Measurements from ENCODE around the gene SLITRK4. TPM values are rescaled to one million over a fixed set of nuclear protein-coding genes. Genes with fewer than 3 reads are reported as not detected.

SLITRK4 gene
- not detected in 2 replicates for total RNA-seq (2014; rRNA removed; shearing (Covaris generic))

DNA sequence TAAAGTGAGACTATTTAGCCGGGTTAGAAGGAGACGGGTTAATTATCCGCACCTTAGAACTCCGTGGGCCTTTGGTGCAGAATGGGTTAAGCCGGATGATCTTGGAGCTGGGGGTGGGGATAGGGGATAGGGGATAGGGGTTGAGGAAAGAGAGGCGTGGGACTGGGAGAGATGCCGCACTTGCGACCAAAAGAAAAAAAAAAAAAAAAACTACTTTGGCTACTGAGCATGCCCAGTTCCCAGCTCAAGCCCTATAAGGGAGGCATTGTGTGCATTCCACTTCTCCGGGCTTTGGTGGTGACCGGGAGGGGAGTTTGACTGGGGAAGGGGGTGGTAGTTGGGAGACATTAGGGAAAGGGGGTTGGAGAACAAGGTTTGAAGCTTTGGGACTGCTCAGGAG is at the start of gene SLITRK4:
Gene SLITRK4 (minus strand): TSS at position 187 of the 400 bp plus-strand sequence. CDS start 4,993 bp downstream, outside the sequence.
- no peak for DNase-seq (ENCODE audit: low read depth)

- DNase-seq (ENCODE audit: low read depth), result no peak
Measured at GRCh38 chrX:143683486-143683885, 47.6 kb upstream of the SLITRK4 start.

- no peak for DNase-seq (ENCODE audit: low read depth)
Measured at GRCh38 chrX:143674926-143675325, 39.0 kb upstream of the SLITRK4 start.

DNA sequence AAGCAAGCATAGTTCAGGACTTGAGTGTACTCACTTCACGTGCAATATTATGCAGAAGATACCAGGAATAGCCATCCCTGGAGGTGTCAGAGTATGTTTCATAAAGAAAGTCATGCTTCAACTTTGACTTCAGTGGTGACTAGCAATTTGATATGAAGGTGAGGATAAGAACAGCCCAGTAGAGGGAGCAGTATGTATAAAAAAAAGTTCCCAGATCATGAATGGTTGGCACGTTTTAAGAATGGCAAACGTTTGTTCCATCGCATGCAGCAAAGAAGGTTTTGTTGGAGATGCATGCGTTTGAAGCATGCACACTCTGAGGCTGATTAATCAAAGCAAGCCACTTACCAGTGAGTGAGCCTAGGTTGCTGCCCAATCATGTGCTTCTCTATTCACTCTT is 33.5 kb upstream of the SLITRK4 start:
- no peak for DNase-seq (ENCODE audit: low read depth)

- peak; percentile 1 for DNase-seq (ENCODE audit: low read depth)
Measured at GRCh38 chrX:143664302-143664701, 28.4 kb upstream of the SLITRK4 start.

DNA sequence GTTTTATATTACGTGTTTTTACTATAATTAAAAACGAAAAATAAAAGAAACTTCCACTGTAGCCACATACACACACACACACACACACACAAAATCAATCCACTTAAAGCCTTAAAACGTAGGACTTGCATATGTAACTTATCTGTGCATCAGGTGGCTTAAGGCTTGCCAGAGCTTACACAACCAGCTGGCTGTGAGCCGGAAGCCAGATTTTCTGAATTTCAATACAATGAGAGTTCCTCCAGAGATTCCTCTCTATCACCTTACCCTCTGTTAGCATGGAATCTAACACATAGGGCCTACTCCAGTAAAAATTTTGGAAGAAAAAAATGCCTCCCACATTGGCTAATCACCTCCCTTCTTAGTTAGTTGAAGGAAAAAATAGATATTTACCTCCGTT is 27.9 kb upstream of the SLITRK4 start:
- DNase-seq (ENCODE audit: low read depth), result no peak

- no peak for DNase-seq (ENCODE audit: low read depth)
Measured at GRCh38 chrX:143661286-143661685, 25.4 kb upstream of the SLITRK4 start.

DNA sequence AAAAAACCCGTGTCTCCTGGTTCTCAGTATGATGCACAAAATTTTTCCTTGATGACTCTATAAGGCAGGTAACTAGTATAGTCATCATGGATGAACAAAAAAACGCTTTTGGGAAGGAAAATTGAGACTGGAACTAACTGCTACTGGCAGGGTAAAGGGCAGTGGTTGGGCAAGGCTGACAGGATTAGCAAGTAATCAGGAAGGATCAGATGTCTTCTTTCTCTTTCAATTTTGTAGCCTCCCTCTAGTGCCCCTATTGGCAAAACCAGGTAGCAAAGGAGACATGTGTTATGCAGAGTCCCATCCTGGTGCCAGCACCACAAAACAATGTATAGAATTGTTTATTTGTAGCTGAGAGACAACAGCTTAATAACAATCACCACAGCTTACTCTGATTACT is 12.8 kb upstream of the SLITRK4 start:
- no peak for DNase-seq (ENCODE audit: low read depth)

- DNase-seq (ENCODE audit: low read depth), result no peak
Measured at GRCh38 chrX:143642426-143642825, 6.5 kb upstream of the SLITRK4 start.

- DNase-seq (ENCODE audit: low read depth), result no peak
Measured at GRCh38 chrX:143636831-143637230, 930 bp upstream of the SLITRK4 start.

- no peak for DNase-seq (ENCODE audit: low read depth)
Measured at GRCh38 chrX:143634663-143635455, 1.0 kb downstream of the SLITRK4 start.

DNA sequence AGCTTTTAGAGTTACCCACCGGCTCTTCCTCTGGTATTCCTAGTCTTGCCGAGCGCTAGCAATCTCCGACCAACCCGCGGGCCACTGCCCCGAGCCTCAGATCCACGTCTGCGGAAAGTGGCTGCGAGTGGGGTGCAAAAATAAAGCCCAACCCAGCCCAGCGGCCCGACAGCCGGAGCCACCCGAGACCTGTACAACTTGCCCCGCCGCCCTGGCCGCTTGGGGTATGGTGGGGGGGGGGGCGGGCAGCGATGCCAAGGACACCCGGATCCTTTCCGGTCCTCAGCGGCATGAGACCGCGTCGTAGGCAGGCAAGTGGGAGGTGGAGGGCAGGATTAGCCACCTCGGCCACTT is 1.6 kb downstream of the SLITRK4 start:
- no peak for DNase-seq (ENCODE audit: low read depth)

DNA sequence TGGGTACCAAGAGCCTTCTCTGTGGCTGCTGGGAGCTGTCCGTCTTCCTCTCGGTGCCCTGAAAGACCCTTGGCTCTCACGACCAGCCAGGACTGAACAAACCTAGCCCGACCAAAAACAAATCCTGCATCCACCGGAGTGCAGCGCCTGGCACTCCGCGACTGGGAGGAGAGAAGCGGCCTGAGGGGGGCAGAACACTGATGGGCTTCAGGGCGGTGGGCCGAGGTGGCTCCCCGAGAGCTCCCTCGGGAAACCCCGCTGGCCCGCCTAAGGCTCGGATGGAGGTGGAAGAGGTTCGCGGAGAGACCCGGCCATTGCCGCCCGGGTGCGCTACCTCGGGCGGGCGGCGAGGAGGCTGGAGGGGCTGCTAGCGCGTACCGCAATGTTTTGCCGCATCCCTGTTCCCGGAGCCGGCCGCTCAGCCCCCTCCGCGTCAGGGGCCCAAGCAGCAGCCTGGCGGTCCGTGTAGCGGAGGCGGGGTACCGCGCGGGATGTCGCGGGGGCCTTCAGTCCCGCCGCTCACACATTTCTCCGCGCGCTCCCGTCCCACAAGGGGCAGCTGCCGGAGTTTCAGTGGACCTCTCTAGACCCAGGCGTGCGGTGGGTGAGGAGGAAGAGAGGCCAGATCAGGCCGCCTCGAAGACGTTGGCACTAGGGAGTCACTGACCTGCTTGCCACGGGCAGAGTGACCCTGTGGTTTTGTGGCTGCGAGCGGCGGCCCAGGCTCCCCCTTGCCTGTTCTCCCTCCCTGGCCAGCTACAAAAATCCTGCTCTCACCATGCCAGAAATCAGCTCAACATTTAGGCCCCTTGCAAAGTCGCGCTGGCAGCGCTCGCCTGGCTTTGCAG is 2.2 kb downstream of the SLITRK4 start:
- no peak for DNase-seq (ENCODE audit: low read depth)

DNA sequence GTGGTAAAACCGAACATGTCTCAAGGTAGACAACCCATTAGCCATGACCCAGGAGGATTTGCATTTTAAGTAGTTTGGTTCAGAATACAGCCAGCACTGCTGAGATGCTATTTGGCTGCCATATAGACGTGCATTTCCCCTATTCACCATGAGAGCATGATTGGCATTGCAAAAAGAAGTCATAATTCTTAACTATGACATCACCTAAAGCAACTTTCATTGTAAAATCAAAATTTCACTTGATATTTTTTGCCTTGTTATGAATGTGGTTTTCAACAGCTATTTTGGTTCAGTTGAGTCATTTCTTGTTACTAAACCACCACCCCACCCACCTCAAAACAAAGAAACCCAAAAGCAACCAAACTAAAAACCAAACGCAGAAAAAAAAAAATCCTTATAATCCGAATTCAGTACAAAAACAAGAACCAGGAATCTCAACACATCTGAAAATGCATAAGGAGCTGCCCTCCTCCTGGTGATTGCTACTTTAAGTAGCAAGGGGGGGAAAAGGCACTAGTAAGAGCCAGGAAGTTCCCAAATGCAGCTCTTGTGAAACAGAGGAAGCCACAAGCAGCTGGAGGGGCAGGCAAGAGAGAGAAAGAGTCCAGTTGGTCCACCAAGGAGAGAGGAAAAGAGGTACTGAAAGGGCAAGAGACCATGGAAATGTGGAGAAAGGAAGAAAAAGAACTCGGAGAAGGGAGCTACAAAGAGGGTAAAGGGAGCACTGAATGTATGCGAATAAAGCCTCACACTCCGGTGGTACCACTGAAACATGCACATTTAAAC is 3.1 kb downstream of the SLITRK4 start:
- no peak for DNase-seq (ENCODE audit: low read depth)

GRCh38 chrX:143623657-143624056 is 12.2 kb downstream of the SLITRK4 start:
- no peak for DNase-seq (ENCODE audit: low read depth)

DNA sequence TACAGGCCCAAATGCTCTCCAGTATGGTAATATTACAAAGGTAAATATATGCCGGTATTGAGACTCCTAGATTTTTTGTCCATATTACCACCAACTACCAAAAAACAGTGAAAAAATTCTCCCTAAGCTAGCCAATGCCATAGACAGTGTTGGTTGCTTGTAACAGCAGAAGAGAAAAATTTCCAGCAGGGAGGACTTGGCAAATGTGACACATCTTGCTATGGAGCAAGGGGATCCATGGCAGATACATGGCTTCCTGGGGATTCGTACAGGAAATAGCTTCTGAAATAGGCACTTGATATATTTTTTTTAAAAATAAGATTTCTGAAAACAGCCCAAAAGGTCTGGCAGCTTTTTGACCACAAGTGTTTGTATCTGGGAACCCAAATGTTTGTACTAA is 14.6 kb downstream of the SLITRK4 start:
- no peak for DNase-seq (ENCODE audit: low read depth)

DNA sequence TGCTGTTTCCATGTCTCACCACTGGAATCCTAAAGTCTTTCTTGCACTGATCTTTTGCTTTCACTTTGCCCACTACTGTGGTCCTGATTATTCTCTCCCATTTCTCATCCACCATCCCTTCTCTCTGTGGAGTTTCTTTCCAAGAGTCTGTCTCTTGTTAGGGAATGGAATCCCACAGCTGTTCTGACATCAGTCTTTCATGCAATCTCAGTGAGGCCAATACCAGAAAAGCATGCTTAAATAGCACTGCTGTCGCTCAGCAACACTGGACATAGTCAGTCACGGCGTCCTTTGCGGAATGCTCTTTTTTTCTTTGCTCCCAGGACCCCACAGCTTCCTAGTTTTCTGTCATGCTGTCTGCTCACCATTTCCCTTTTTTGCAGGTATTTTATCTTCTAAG is 20.1 kb downstream of the SLITRK4 start:
- no peak for DNase-seq (ENCODE audit: low read depth)

DNA sequence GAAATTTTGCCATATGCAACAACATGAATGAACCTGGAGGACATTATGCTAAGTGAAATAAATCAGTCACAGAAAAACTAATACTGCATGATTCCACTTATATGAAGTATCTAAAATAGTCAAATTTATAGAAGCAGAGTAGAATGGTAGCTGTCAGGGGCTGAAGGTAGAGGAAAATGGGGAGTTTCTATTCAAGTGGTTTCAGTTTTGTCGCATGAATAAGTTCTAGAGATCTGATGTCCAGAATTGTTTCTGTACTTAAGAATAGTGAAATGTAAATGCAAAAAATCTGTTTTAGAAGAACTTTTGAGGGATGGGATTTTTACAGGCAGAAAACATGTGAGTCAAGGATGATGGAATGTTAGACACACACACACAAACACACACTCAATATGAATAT is 34.1 kb downstream of the SLITRK4 start:
- DNase-seq (ENCODE audit: low read depth), result no peak

GRCh38 chrX:143581240-143581639 is 54.7 kb downstream of the SLITRK4 start:
- no peak for DNase-seq (ENCODE audit: low read depth)

- DNase-seq (ENCODE audit: low read depth), result no peak
Measured at GRCh38 chrX:143580266-143580665, 55.6 kb downstream of the SLITRK4 start.

Measured in M059J (cell line).